Bone marrow (tissue), 2 donors: Measurements from ENCODE around the gene LAMB1.
"Not testable (repeated sequence)": the region's sequence is repeated elsewhere in the genome, so short reads cannot be mapped to it uniquely, and the experiment has no call there.

Experiments
- DNase-seq, 2 donors: peaks; one replicate each; lab custom pipeline; 2025; lab: John Stamatoyannopoulos, UW

Gene LAMB1

DNA sequence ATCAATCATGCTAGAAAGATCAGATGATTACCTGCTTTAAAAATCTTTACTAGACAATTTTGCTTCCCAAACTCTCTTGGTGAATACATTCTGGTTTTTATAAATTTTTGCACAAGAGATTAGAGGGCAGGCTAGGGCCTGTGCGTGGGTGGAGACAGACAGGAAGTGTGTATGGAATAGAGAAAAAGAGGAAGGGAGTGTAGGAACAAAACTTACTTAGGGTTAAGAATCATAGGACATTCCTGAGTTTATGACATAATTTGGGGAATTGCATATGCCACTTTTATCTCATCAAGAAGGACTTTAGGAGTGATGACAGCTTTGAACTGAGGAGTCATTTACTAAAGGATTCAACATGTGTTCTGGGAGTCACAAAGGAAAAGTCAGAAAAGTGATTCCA is 31.3 kb downstream of the LAMB1 start:
- DNase-seq: no peak

DNA sequence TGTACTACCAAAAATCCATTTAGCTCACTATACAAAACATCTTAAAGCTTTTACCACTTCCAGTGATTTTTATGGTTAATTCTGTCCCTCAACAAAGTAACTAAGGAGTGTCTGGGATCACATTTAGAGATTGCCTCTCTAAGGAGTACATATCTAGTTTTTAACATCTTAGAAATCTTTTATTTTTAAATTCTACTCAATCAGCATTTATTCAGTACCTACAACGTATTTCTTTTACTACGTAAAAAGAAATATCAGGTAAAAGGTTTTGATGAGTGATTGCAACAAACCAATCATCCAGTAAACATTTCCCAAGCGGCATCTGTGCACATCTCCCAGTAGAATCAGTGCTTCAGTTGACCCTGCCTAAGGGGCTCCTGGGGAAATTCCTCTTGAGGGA is 31.9 kb downstream of the LAMB1 start:
- DNase-seq: no peak

DNA sequence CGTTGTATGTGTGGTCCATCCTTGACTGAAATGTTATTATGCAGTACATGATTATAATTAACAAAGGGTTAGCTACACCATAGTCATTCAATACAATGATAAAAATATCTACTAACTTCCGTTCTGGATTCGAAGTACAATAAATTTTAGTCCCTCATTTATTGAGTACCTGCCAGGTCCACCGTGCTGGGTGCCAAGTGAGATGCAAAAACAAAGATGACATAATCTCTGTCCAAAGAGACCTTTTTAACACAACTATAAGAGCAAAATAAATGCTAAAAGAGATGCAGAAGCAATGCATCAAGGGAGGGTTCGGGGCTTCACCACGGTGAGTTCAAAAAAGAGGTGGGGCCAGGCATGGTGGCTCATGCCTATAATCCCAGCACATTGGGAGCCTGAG is 33.1 kb downstream of the LAMB1 start:
- no peak for DNase-seq

DNA sequence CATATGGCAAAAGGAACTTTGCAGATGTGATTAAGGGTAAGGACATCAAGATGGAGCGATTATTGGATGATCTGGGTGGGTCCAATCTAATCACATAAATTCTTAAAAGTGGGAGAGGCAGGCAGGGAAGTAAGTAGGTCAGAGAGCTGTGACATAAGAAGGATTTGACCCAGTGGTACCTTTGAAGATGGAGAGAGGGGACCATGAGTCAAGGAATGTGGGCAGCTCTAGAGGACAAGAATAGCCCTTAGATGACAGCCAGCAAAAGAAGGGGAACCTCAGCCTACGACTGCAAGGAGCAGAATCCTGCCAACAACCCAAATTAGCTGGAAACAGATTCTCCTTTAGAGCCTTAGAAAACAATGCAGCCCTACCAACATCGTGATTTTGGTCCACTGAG is 34.5 kb downstream of the LAMB1 start:
- DNase-seq: no peak

DNA sequence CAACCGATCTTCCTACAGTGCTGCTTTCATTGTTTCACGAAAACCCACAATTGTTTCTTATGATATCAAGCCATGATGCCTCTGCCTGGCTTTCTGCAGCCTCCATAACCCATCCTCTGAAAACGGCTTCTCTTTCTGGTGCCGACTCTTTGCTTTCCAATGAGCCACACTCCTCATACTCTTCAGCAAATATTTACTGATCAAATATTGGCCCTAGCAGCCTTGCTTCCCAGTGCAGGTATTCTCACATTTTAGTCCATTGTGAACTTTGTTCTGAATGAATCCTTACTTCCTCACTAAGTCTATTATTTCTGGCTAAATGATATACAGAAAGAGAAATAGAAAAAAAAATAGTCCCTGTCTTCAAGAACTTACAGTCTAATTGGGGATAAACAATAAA is 35.5 kb downstream of the LAMB1 start:
- DNase-seq: no peak

DNA sequence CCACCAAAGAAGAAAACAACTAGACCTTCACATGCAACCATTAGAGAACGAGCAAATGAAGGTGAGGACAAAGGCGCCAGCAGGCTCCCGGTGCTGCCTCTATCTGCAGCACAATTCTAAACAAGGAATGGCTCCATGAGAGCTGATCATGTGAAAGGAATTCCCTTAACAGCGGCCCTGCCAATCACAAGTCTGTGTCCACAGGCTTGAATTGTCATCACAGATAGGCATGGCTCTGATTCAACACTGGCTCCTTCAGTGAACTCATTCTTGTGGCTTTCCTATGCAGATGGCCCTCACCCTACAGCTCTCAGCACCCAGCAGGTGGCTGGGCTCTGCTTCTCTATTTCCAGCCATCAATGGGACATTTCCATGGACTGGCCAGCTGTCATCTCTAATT is 36.2 kb downstream of the LAMB1 start:
- DNase-seq: no peak

DNA sequence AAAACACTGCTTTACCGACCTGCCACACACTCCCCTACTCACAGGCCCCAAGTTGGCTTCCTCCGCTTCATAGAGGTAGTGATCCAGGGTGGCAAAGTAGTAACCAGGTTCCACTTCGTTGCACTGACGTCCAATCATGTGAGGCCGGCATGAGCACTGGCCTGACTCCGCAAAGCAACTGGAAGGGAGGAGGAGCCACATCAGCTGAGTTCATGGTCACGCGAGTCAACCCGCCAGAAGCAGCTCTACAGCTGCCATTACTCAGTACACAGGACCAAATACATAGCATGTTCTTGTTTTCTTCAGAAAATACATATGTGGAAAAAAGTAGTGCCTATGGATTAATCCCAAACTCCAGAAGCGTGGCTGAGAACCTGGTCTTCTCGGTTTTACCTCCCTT is 38.5 kb downstream of the LAMB1 start:
- no peak for DNase-seq

DNA sequence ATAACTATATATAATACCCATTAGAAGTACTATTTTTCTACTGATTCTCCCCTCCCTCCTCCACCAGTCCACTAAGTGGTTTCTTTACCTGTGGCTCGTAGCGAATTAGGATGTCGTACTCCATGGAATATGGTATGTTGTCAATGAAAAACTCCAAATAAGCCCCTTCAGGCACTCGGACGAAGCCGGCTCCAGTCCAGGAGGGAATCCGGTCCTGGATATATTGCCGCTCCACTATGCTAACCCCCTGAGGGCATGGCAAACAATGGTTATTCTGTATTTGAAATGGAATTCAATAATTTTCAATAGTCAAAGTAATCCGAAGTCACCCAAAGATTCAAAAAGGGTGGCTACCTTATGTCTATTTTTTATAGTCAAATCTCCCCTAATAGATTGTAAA is 40.1 kb downstream of the LAMB1 start:
- DNase-seq: no peak

DNA sequence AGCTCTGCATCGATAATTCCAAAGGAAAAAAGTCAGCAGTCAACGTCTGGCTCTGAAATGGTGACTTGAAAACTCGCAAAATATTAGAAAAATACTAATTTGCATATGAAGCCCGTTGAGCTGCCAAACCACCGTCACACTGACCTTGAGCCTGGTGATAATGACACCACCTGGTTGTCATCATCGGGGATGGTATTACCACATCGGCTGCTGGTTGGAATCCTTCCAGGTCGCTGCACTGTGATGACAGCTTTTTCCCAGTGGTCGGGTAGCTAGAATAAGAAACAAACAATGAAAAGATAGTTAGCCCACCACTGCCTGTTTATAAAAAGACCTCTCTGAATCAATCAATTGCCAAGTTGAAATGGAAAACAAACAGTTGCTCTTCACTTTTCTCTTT is 41.6 kb downstream of the LAMB1 start:
- no peak for DNase-seq

DNA sequence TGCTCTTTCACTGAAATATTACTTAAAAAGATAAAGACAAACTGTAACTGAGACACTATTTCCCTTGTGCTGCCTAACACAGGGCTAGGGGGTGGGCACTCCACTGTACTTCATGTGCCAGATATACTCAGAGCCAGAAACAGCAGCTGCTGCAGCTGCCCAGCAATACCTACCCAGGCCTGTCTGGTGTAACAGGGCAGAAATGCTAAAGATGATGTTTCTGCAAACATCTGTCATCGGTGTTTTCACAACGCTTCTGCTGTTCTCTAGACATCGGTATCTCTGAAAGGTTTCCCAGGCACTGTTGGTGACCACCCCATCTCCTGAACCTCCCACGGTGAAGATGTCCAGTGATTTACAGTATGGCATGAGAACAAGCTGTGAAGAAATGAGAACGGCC is 42.7 kb downstream of the LAMB1 start:
- no peak for DNase-seq

DNA sequence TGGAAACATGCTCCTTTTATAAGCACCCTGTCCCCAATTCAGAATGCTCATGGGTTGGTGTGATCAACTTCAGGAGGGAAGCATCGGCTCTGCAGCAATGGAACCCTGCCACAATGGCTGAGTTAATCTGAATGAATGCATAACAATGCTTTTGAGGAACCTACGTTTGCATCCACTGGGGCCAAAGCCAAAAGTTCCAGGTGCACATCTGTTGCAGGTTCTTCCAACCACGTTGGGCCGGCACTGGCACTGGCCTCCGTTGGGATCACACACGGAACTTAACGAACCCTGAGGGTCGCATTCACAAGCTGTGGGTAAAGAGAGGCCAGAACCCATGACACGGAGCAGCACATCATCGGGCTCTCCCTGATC is 43.4 kb downstream of the LAMB1 start:
- no peak for DNase-seq

DNA sequence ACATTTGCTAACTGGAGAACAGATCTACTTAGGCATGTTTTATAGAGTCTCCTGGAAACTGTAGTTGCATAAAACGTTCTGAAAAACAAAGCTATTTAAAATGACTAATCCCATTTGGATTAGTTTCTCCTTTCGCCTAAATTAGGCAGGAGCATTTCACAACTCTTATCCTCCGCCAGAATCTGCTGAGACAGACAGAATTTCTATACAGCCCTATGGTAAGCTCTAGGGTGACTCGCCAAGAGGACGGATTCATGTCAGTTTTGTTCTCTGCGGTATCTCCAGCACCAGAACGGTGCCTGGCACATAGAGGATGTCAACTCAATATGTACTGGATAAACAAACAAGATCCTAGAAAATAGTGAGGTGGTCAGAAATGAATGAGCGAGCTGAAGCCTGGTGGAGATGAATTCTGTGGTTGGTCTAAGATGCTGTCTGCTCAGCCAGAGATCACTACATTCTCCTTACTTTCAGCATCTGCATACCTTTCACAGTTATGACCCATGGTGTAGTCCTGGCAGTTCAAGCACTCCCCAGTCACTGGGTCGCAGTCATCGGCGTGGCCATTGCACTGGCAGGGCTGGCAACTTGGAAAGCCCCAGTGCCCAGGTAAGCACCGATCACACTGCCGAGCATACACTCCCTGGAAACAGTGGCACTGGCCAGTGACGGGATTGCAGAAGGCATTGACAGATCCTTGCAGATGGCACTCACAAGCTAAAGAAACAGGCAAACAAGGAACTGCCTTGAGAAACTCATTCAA is 44.0 kb downstream of the LAMB1 start:
- DNase-seq: no peak

DNA sequence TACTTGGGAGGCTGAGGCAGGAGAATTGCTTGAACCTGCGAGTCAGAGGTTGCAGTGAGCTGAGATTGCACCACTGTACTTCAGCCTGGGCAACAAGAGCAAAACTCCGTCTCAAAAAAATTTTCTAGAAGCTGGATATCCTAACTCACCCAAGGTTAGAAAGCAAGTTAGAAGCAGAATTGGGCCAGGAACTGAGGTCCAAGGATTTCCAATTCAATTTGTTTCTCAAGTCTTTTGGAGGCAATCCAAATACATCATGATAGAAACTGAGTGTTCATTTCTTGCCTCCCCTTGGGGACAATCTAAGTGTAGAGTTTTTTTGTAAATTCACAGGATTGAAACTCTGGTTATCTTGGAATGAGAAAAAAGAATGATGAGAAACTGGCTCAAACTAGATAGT is 45.5 kb downstream of the LAMB1 start:
- no peak for DNase-seq

DNA sequence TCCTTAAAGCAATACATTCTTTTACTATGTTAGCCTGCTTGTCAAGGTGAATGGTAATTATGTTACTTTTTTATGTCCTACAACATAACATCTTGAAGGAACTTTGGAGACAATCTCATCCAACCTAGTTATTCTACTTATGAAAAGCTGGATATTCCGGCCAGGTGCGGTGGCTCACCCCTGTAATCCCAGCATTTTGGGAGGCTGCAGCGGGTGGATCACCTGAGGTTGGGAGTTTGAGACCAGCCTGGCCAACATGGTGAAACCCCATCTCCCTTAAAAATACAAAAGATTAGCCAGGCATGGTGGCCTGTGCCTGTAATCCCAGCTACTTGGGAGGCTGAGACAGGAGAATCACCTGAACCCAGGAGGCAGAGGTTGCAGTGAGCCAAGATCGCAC is 46.0 kb downstream of the LAMB1 start:
- not testable (repeated sequence) for DNase-seq

DNA sequence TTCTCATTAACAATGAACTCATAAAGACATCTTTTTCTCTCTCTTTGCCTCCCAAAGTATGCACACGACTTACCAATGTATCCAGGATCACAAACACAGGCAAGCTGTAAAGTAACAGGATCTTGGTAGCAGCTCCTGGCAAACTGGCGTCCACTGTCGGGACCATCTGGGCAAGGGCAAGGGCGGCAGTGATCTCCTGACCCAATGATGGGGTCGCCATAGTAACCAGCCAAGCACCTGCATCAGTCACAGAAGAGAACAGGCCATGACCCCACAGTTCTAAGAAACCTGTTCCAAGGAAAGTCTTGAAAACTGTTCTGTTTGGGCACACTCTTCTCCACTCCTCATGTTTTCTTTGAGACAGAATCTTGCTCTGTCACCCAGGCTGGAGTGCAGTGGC is 47.6 kb downstream of the LAMB1 start:
- DNase-seq: no peak

DNA sequence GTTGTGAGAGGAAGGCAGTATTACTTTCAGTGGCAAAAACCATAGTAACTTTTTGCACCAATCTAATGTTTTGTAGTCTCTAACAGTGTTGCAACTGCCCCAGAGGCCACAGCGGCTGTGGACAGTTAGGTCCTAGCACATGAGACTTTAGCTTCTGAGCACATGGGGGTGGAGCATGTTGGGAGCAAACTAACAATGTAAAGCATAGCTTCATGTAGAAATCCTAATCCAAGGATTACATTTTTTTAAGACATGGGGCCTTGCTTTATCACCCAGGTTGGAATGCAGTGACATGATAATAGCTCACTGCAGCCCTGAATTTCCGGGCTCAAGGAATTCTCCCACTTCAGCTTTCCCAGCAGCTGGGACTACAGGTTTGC is 49.0 kb downstream of the LAMB1 start:
- no peak for DNase-seq

DNA sequence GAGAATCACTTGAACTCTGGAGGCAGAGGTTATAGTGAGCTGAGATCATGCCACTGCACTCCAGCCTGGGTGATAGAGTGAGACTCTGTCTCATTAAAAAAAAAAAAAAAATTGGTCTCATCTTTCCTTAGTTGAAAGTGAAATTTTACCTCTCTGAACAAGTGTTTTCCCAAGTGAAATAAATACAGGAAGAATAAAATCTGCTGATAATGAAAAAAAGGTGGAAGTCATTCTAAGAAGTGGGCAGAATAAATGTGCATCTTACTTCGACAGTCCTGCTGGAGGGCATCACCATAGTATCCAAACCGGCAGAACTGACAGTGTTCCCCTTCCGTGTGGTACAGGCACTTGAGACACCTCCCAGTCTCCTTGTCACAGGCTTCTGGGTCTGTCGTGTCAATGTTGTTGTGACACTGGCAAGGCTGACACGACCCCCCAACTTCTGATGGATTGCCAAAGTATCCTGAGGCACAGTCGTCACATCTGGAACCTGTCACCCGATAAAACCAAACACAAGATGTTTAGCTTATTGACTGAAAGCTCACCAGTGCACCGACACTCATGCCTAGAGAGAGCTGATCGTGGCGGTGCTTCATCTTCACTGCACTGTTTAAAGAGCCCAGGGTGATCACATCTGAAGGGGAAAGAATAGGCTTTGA is 49.6 kb downstream of the LAMB1 start:
- DNase-seq: no peak

DNA sequence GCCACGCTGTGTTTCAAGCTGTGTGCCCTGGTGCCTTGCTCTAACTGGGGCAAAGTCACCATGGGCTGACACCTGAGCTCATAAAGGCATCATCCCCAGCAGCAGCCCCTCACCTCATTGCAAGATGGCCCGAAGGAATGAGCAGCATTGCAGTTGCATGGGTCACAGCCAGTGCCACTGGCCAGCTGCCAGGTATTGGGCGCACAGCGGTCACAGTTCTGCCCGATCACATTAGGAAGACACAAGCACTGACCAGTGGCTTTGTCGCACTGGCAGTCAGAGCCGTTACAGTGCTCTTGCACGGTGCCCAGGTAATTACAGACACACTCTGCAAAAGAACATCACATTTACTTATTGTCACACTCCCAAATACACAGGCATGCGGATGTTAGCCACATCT is 51.1 kb downstream of the LAMB1 start:
- no peak for DNase-seq

DNA sequence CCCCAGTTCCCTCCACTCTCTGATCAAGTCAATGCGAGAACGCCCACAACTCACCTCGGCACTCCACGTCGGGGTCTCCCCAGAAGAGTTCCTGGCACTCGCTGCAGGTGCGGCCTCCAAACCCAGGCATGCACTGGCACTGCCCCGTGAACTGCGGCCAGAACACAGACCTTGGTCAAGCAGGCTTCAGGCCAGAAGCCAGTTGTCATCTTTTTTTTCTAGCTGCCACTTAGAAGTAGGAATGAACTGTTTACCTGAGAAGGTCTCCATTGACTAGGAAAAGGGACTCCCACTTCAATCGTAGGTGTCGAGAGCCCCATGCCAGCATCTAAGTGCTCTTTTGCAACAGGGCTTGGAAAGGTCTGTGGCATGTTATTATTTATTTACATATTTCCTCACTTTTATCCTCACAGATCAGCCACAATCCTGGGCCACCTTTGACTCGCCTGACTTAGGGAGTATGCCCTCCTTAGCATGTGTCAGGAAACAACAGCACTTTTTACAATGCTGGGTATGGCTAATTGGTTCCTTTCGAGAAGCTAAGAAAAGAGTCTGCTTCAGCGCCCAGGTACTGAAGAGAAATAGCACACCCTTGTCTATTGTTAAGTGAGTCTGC is 51.7 kb downstream of the LAMB1 start:
- no peak for DNase-seq

DNA sequence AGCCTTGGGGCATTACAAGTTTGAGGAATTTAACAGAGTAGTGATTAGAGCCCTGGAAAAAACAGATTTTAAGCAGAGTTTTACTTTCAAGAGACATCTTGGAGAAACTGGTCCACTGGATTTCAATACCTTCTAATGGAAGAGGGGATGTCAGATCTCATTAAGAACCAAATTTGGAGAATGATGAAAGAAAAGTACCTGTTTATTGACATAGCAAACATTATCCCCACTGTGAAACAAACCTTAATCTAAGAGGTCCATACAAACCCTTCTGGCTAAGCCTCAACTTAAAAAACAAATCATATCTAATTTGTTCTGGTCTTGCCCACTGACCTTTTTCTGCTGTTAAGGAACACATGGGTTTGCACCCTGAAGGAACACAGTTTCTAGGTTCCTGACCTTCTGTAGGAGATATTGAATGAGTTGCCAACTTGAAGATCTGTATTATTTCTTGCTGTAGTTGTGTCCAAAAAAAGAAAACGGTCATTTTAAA is 53.5 kb downstream of the LAMB1 start:
- DNase-seq: no peak

DNA sequence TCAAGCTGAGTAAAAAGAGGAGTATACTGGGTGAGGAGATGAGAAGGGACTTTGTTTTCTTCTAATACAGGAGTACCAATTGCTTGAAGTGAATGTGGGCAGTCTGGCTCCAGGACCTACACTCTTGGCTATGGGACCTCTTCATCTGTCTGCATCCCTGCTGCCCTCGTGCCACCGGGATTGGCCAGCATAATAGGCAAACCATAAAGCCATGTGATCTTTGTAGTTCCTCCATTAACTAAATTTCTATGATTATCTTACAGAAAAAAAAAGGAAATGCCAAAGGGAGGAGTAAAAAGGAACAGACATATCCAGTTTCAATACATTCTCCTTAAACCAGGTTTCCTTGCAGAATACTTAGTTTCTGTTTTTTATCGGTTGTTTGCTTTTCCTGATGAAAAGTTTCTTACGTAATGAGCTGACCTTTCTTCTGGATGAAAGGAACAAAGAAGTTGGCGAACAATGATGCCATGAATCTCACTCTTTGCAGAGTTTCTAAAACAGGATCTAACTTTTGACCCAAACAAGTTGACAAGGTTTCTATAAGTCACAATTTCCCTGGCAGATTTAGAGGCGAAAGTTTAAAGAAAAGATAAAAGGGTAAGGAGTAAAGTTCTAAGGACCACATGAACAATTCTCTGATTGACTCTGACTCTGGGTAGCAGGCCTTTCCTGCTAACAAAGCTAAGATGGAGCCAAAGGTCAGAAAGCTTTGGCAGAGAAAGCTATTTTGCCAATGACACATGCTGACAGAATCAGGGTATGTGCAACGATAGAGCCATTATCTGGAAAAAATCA is 54.1 kb downstream of the LAMB1 start:
- DNase-seq: no peak

DNA sequence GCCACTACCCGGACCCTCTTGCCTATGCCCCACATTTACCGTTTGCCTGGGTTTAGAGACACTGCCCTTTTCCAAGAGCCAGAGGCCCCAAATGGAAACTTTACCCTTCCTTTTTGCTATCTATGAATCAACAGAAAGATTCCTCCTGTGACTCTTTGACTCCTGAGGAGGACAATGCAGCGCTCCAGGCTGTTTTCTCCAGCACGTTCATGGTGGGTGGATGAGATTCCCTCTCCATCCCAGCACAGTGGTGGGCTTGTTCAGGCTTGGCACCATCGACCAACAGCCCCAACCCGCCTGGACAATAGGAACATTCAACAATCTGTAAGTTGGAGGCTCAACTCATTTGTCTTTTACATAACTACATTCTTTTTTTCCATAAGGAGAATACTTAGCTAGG is 56.1 kb downstream of the LAMB1 start:
- no peak for DNase-seq

DNA sequence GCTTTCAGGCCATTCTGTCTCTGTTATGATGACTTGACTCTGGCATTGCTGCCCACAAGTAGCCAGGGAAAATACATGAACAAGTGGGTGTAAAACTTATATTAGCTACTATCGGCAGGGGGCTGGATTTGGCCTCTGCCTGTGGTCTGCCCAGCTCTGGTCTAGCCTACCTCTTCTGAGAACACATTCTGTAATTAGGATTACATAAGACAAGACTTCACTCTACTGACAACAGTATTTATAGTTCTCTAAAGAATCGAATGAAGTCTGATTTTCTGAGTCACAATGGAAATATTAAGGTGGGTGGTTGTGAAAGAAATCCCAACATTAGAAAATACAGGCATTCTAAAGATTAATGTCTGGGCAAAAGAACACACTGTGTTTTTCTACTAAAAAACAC is 56.5 kb downstream of the LAMB1 start:
- no peak for DNase-seq
